Esophagus mucosa (tissue), 1 donor: Measurements from ENCODE around the gene SPECC1. TPM values are rescaled to one million over a fixed set of nuclear protein-coding genes. Genes with fewer than 3 reads are reported as not detected.
A peak's percentile ranks its signal among the peaks of the same experiment; 100 is the strongest.
"Not testable (repeated sequence)": the region's sequence is repeated elsewhere in the genome, so short reads cannot be mapped to it uniquely, and the experiment has no call there.

Experiments
- ATAC-seq: fragments of 200-7000 bp; cut with Tn5 transposase; one replicate; pipeline ENCODE4 v1.9.1; 2020
- total RNA-seq: library from RNA; stranded (reverse); gene quantifications from one replicate; pipeline ENCODE4 v1.2.4, GENCODE V29; 2023
- donor health status: DM: yes; HTN: yes; CAD: no.

The SPECC1 gene
- total RNA-seq, 1 donor from 2014 or later, result 13.8 TPM

GRCh38 chr17:20213449-20213848 is 204.3 kb downstream of the SPECC1 start:
- no peak for ATAC-seq

DNA sequence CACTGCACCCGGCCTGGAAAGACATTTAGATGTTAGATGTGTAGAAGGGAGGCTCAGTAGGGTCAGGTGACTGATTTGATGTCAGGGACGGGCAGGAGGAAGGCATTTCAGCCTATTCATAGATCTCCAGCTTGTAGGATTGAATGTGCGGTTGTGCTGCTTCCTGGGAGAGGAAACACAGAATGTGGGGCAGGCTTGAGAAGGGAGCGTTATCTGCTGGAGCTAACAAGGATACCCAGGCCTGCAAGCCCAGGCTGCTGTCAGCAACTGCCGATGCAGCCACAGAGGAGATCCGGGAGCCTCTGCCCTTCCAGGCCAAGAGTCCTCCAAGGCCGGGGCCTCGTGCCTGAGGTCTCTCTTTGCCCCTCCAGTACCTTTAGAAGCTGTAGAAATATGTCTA is 205.6 kb downstream of the SPECC1 start:
- ATAC-seq, result no peak

DNA sequence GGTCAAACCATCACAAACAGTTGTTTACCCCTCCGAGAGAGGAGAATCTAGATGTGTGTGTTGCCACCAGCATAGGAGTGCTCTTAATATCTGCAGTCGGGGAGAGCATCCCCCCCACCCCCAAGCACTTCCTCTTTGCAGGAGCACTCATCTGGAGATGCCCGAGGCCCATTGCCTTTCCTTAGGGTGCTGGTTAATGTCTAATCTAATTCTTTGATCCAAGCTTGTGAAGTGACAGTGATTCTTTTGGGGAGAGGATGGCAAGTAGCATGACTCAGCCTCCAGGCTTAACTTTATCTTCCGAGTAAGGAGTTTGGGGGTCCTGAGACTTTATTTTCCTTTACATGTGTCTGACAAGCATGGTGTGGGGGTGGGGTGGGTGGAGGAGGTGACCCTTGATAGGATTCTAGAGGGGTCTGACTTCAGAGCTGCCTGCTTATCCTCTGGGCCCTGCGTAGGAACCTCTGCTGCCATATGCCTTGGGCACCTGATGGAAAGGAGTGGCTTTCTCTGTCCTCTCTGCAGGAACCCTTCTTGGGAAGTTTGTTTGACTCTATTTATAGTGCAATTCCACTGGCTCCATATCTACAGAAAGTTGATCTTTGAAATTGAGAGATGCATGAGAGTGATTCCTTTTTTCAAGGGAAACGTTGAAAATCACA is 207.1 kb downstream of the SPECC1 start:
- ATAC-seq, result no peak

GRCh38 chr17:20216853-20217252 is 207.7 kb downstream of the SPECC1 start:
- ATAC-seq, result no peak

GRCh38 chr17:20217677-20218076 is 208.5 kb downstream of the SPECC1 start:
- no peak for ATAC-seq

- ATAC-seq, result no peak
Measured at GRCh38 chr17:20218272-20218671, 209.1 kb downstream of the SPECC1 start.

DNA sequence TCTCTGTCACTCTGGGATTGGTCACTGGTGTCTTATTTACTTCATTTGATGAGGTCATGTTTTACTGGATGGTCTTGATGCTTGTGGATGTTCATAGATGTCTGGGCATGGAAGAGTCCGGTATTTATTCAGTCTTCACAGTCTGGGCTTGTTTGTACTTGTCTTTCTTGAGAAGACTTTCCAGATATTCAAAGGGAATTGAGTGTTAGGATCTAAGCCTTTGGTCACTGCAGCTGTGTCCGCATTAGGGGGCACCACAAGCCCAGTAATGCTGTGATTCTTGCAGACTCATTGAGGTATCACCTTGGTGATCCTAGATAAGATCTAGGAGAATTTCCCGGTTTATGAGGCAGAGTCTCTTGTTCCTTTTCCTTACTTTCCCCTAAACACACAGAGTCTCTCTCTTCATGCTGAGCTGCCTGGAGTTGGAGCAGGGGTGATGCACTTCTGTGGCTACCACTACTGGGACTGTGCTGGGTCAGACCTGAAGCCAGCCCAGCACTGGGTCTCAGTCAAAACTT is 214.7 kb downstream of the SPECC1 start:
- ATAC-seq, result no peak

GRCh38 chr17:20224379-20224778 is 215.2 kb downstream of the SPECC1 start:
- ATAC-seq, result no peak

- no peak for ATAC-seq
Measured at GRCh38 chr17:20225162-20226115, 216.3 kb downstream of the SPECC1 start.

- peak; percentile 94 for ATAC-seq
Measured at GRCh38 chr17:20226814-20227482, 217.8 kb downstream of the SPECC1 start.

- ATAC-seq, result not testable (repeated sequence)
Measured at GRCh38 chr17:20227720-20228370, 218.7 kb downstream of the SPECC1 start.

GRCh38 chr17:20228410-20228809 is 219.3 kb downstream of the SPECC1 start:
- no peak for ATAC-seq

- no peak for ATAC-seq
Measured at GRCh38 chr17:20228860-20229259, 219.7 kb downstream of the SPECC1 start.

- no peak for ATAC-seq
Measured at GRCh38 chr17:20230924-20231323, 221.8 kb downstream of the SPECC1 start.

DNA sequence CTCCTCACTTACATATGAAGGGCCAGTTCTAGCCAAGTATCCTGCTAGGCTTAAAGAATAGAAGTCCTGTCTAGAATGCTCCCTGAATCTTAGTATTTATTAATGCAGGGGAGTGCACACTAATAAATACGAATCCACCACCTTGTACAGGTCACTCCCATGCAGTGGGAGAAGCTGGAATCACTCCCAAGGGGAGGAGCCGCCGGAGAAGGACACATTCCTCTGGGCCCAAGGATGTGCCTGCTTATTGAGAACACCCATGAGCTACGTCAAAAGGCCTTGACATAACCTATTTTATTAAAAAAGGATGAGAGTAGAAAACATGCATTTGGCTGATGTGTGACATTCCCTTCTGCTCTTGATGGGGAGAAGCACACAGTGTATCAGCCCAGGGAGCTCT is 223.5 kb downstream of the SPECC1 start:
- ATAC-seq, result no peak

DNA sequence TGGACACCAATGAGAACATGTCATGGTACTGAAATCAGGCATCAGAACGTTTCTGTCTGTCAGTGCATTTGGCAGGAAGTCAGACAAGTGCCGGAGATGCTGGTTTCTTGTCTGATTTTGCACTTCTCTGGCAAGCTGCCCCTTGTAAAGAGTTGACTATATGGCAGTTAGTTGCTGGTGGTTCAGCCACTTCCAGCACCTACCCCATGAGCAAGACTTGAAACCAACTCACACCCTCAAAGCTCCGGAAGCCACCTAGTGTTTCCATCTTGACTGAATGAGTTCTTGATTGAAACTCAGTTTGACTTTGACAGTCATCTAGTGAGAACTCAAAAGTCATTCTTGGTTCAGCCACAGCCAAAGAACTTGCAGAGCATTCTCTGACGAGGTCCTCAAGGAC is 225.1 kb downstream of the SPECC1 start:
- ATAC-seq, result no peak

- no peak for ATAC-seq
Measured at GRCh38 chr17:20235747-20236146, 226.6 kb downstream of the SPECC1 start.

DNA sequence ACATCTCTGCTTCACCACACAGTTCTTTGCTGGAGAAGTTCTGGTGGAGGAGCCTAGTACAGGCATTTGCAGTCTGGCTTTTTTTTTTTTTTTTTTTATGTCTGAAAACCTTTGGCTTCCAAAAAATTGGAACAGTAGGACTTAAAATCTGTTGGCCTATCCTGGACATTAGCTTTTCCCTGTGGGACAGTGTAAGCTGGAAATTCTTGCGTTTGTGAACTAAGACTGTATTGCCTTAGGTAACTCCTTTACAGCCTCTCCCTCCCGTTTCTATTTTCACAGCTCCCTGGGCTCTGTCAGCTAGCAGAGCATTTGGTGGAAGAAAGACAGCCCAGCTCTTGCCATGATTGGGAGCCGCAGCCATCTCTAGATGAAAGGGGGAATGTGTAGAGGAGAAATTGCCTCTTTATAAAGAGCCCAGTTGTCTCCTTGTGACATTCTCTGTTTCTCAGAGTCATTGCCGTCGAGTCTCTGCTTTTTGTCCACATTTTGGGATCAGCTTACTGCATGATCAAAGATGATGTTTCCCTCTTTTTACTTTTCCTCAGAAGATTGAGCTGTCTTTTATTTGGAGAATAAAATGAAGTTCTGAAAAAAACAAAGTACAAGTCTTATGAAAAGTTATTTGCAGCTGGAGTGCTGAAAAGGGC is 227.5 kb downstream of the SPECC1 start:
- no peak for ATAC-seq

- ATAC-seq, result not testable (repeated sequence)
Measured at GRCh38 chr17:20239776-20240175, 230.6 kb downstream of the SPECC1 start.

- ATAC-seq, result no peak
Measured at GRCh38 chr17:20241855-20242254, 232.7 kb downstream of the SPECC1 start.

GRCh38 chr17:20242271-20242670 is 233.1 kb downstream of the SPECC1 start:
- ATAC-seq, result no peak

- no peak for ATAC-seq
Measured at GRCh38 chr17:20243524-20243923, 234.4 kb downstream of the SPECC1 start.
